GM18907 (cell line): ENCODE measurements around the gene TACC2.

ENCODE experiments used
- ATAC-seq: cut with Tn5 transposase; IDR thresholded peaks from one replicate; pipeline ENCODE4 v1.9.1; 2021; ENCODE audit warnings: mild to moderate bottlenecking, moderate library complexity; ENCODE audit not compliant: unreplicated experiment

Gene TACC2

DNA sequence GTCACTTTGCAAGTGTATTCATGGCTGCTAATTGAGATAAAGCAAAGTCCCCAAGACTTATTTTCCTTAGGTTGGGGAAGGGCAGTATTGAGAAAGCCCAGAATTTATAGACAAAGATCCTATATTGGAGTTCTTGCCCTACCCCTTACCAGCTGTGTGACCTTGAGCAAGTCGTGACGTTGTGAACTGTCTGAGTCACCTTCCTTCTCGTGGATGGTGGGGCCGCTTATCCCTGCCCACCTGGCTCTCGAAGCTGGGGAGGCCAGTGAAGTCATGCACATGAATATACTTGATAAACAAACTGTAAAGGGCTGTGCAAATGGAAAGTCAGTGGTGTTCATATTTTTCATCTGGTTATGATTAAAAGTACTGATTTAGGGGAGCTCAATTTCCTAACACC lies 127.4 kb downstream of the TACC2 start:
- ATAC-seq, result no peak

DNA sequence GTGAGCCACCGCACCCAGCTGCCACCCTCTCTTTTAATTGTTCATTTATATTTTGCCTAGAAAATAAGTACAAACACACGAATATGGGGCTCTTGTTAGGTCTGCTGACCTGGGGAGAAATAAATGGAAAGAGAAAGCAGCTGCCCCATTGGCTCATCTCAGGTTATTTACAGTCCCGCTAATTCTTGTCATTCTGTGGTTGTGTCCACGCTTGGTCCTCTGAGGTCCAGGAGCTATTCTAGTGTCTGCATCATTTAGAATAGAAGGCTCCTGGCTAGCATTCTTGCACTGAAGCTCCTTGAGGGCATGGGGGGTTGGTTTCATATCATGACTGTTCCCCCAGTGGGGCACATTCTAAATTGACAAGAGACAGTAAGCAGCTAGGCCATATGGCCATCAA lies 128.5 kb downstream of the TACC2 start:
- ATAC-seq, result no peak

DNA sequence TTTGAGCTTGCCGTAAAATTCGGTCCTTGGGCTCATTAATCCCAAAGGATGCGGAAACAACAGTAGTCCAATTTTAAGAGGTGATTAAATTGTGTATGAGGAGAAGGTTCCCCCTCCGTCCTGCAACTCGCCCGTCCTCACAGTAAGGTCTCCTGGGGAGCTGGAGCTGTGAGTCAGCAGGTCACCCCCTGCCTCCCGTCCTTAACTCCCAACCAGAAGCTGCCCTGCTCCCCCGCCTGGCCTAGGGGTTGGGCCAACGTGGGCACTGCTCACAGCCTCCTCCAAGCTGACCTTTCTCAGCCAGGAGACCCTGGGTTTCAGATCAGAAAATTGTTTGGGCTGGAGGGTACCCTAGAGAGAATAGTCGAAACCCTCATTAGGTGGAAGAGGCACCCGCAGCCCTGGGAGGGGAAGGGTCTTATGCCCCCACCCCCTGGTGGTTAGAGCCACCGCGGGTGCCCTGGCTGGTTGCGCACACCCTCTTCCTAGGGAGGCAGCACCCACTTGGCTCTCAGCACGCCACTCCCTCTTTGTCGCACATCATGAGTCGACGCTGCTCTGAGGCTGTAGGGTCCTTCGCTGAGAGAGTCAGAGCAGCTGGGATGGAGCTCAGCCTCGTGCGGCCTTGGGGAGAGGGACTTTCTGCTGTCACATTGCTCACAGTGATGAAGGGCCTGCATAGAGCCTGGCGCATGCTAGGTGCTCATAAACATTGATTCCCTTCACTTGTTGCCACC lies 131.2 kb downstream of the TACC2 start:
- no peak for ATAC-seq

DNA sequence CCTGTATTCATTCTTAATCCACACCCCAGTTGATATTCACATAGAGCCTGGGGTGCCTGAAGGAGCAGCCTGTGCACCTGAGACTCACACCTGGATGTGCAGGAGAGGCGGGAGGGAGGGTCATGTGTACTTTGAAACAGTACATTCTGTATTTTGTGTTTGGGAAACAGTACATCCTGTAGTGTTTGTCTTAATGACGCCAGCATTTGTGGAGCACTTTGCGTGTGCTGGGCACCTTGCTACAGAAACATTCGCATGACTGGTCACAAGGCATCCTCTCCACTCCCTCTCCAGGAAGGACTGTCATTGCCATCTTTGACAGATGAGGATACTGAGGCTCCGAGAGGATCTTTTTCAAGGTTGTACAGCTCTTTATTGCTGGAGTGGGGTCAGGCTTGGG lies 132.1 kb downstream of the TACC2 start:
- no peak for ATAC-seq

DNA sequence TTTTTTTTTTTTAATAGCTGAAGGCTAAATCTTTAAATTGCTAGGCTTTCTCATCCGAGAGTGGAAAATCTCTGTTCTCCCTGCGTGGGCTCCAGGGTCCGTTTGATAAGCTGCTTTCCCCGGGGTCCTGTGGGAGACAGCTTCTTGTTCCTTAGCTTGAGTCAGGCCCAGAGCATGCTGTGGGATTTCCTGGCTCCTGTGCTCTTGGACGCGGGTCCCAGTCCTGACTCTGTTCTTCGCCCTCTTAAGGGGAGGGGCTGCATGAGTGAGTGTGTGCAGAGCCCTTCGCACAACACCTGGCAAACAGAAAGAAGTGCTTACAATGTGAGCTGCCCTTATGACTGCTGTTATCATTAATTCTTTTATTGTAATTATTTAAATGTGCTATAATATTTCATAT lies 133.5 kb downstream of the TACC2 start:
- no peak for ATAC-seq

DNA sequence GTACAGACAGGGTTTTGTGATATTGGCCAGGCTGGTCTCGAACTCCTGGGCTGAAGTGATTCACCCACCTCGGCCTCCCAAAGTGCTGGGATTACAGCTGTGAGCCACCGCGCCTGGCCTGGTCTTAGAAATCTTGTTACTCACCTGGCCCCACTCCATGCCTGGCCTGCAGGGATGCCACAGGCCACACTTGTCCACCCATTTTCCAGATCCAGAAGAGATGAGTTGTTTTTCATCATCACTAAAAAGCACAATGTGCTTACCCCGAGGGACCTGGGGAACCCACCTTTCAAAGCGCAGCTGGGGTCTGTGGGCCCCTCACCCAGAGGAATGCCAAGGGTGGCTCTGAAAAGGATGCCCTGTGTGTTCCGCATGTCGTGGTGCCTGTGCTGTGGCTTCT lies 134.2 kb downstream of the TACC2 start:
- no peak for ATAC-seq

DNA sequence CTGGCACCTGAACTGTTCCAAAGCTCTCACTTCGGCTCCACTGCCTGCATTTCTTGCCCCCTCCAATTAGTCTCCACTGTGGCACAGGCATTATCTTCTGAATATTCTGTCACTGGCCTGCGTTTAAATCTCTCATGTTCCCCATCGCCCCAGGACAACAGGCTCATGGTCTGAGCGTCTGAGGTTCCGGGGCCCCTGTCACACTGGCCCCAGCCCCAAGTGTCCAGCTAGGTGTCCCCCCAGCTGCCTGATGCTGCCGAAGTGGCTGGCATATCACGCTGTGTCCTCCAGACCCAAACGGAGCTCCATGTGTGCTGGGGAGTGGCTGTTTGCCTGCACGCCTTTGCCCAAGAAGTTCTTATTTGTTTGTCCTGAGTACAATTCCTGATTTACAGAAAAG lies 135.4 kb downstream of the TACC2 start:
- no peak for ATAC-seq

DNA sequence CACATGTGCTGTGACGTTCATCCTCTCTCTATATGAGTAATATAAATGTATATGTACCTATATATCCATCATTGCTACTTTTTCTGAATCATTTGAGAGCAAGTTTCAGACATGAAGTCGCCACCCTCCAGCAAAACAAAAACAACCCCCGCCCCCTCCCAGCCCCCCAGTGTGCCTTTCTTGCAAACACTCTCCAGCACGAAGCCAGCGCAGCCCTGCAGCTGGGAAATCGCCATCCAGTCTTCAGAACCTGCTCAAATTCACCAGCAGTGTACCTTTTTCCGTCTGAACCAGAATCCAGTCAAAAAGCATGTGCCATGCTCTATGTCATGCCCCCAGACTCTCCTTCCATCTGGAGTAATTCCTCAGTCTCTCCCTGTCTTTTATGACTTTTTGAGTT lies 135.8 kb downstream of the TACC2 start:
- ATAC-seq, result no peak

DNA sequence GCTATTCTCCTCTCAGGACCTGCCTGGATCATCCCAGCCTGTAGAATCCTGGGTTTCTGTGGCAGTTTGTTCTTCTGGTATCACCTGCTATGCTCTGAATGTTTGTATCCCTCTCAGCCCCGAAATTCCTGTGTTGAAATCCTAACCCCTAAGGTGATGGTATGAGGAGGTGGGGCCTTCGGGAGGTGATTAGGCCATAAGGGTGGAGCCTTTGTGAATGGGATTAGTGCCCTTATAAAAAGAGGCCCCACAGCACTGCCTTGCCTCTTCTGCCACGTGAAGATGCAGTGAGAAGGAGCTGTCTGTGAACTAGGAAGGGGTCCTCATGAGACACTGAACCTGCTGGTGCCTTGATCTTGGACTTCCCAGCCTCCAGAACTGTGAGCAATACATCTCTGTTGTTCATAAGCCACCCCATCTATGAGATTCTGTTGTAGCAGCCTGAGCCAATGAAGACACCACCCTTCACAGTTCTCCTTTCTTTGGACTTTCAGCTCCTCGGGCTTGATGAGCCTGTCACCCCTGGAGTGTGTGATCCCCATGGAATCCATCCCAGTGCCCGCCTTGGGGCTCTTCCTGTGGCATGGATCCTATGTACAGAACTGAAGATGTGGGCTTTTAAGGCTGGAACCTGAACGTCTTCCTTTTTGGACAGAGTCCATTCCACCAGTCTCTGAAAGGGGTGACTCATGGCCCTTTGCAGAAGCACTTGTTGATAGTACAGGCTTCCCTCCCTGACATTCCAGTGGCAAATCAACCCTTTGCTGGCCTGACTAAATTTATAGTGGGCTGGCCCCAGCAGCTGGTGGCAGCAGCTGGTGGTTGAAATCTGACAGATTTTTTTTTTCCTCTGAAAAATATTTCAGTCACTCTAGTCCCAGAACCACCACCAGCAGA lies 138.0 kb downstream of the TACC2 start:
- ATAC-seq, result no peak

DNA sequence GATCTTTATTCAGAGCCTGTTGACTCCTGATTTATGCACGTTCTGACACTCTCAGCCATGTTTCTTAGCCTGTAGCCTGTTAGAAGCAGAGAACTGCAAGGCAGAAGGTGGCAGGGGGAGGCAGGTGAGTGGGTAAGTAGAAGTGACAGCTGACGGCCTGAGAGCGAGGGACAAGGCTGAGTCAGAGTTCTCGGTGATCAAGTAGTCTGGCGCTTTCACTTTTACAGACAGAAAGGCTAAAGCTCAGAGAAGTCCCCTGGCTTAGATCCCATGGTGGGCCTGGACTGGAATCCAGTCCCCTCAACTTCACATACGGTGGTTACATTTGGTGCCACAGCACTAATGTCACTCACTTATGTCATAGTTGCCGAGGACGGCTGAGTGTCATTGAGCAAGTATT lies 139.0 kb downstream of the TACC2 start:
- no peak for ATAC-seq

DNA sequence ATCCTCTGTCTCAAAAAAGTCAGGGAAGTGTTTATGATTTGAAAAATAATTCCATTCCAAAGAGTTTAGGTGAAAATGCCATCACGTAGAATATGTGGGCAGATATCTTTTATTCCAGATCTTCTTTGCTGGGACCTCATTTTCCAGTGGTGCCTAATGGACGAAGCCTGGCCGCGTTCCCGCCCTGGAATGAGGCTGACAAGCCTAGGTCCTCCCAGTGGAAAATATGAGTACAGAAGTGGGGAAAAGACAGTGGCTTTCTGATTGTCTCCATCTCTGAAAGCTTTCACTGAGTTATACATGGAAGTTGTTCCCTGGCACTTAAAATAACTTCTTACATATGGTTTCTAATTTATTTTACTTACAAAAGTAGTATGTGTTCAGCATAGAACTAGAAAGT lies 139.4 kb downstream of the TACC2 start:
- ATAC-seq, result no peak

DNA sequence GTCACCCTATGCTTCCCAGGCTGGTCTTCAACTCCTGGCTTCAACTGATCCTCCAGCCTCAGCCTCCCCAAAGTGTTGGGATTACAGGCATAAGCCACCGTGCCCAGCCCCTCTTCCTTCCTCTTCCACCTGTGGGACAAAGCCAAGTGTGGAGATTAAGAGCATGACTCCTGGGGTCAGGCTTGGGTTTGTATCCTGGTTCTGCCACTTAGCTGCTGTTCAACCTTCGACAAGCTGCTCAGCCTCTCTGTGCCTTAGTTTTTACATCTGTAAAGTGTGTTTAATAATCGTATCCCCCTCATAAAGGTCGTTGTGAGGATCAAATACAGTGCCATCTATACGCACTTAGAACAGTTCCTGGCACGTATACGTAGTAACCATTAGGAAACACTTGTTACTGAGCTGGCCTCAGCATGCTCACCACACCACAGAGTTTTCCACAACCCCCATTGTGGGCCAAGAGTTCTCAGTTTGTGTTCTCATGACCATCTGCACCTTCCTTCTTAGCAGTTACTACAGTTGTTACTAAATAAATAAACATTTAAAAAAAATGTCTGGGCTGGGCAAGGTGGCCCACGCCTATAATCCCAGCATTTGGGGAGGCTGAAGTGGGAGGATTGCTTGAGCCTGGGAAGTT lies 141.6 kb downstream of the TACC2 start:
- ATAC-seq, result no peak

DNA sequence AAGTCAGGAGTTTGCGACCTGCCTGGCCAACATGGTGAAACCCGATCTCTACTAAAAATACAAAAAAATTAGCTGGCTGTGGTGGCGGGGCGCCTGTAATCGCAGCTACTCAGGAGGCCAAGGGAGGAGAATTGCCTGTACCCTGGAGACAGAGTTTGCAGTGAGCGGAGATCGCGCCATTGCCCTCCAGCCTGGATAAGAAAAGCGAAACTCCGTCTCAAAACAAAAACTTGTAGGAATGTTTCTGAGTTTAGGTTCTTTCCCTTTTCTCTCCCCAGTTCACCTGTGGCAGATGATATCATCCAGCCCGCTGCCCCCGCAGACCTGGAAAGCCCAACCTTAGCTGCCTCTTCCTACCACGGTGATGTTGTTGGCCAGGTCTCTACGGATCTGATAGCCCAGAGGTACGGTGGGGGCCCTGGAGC lies 143.4 kb downstream of the TACC2 start:
- no peak for ATAC-seq

DNA sequence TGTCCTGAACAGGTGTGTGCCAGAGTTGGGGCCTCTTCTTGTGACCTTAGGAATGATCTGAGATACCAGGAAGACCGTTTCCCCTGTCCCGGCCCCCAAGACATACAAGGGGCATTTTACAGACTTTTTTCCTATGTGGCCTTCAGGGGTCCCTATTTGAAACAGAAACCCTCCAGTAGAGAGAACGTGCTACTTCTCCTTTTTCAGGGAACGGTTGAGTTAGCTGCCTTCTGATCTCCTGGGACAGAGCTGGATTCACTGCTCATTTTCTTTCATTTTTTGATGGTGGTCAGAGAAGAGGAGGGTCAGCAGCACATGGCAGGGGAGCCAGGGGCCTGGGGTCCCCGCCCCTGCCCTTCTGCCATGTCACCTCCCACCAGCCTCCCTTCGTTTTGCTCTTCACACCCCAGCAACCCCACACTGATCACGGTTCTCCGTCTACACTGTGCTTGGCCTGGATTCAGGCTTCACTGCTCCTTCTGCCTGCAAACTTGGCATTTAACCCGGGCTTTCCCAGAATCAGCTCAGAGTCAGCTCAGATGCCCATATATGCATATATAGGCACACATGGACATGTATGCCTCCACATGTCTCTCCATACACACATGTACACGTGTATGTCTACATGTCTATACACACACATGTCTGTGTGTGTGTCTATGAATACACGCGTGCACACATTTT lies 144.1 kb downstream of the TACC2 start:
- no peak for ATAC-seq

DNA sequence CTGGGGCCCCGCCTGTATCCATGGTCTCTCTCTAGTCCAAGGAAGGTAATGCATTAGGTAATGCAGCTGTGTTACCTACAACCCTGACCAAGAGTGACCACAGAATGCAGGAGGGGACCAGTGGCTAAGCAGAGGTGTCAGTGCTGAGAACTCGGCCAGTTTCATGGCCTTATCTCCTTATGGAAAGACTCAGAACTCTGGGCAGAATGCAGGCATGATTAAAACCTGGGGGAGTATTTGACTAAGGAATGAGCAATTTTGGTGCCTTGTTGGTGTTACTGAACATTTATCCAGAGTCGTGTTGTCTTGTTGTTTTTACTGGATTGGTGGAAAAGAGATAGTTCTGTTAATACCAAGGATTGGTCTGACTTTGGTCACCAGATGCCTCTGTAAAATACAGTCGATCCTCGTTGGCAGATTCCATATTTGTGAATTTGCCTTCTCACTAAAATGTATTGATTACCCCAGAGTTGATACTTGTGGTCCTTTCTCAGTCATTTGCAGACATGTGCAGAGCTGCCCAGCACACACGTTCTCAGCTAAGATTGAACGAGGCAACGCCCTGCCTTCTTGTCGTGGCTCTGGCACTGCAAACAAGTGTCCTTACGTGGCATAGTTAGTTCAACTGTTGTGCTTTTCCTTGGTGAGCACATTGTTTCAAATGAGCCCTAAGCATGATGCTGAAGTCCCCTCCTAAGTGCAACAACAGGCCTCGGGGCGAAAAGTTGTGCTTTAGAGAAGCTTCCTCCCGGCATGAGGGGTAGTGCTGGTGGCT lies 146.5 kb downstream of the TACC2 start:
- no peak for ATAC-seq

DNA sequence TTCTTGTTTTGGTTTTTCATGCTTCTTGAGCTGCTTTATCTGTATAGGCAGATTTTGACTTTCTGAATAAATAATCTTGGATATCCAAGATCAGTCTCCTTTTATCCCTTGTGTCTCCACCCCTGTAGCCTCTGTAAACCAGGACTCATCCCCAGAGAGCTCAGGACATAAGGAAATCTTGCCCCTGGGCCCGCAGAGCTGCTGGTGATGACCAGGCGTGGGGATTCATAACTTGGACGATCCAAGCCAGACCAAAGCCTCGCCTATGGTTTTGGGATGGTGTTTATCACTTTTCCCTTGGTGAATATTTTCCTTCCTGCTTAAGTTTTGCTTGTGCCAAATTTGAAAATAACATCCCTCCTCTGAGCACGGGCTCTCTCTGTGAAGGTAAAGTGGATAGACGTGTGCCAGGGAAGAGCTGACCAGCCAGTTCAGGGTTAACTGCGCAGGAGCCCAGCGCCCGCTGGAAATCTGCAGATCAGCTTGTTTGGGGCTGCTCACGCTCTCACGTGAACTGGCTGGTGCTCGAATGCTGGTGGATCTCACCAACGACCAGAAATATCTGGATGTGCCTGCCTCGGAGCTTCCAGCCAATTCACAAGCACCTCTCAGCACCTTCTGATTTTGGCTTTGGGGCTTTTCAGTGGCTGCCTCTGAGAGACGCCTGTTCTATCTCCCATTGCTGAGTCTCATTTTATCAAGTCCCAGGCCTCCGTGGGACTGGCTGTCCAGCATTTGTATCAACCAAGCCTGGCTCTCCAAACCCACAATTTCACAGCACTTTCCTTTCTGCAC lies 150.1 kb downstream of the TACC2 start:
- no peak for ATAC-seq

DNA sequence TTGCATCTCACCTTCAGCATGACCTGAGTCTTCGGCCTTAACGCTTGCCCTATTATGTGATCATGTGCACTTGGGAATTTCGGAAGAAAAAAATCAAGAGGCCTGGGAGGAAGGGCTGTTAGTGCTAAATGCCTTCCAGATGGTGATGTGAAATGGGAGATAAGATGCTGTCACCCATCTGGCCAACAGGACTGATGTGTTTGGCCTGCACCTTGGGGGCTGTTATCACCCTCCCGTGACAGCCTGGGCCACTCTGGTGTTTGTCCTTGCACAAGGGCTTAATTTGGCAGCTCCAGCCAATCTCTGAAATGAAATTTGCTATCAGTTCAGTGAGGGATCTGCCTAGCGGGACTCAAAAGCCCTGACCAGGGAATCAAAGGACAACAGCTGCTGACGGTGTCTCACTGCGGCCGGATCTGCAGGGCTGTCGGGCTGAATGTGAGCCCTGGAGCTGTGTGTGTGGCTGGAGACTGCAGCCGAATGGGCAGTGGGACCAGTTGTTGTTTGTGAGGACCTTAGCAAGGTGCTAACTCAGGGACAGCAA lies 150.7 kb downstream of the TACC2 start:
- ATAC-seq, result no peak

DNA sequence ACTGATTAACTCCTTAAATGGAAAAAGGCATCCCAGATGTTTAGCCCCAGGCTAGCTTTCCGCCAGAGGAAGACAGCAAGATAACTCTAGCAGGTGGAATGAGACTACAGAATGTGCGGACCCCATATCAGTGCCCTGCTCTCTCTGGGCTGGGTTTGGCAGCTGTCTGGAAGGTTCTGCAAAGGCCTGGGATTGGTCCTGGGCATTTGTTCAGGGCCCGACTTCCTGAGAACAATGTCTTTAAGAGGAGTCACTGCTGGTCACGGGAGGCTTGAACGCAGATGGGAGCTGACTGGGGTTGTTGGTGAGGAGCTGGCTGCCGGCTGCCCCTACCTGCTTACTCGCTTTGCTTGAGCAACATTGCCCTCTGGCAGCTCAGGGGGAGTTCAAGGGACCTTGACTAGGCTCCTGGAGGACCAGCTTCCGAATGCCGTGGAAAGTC lies 151.5 kb downstream of the TACC2 start:
- ATAC-seq, result no peak

DNA sequence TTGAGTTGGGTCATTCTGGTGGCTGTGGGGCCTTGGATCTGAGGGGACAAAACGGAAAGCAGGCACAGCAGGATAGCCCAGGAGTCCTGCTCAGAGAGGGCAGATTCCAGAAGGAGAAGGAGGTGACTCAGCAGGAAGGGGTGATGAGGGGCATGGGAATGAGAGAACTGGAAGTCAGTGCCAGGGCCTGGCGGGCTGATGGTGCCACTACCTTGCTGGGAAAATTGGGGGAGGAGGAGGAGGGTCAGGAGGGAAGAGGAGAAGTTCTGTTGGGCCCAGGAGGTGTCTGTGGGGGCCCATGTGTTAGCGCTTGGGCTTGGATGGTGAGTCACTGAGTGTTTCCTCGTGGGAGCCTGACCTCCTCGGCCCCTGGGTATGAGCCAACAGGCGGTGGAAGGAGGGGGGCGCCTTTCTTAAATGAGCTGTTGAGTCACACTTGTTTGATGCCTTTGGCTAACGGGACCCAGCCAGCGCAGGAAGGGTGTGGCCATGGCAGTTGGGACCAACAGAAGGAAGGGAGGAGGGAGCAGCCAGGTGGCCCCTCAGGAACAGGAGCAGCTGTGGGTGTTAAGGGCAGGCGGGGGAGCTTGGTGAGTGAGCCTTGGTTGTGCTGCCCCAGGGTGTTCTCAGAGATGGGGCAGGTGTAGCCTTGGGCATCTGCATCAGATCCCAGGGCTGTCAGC lies 152.1 kb downstream of the TACC2 start:
- ATAC-seq, result no peak
